Islet of Langerhans (tissue), 1 donor: Measurements from ENCODE around the gene PSMG2.
"Not testable (repeated sequence)": the region's sequence is repeated elsewhere in the genome, so short reads cannot be mapped to it uniquely, and the experiment has no call there.

Source experiments
- FAIRE-seq: peaks from one replicate; lab custom pipeline; 2011; peaks lifted over from hg19 to GRCh38; lab: Jason Lieb, UNC

PSMG2 gene

GRCh38 chr18:12722731-12723130, 19.9 kb downstream of the PSMG2 start:
- no peak for FAIRE-seq

- FAIRE-seq: no peak
Measured at GRCh38 chr18:12726331-12726730, 23.5 kb downstream of the PSMG2 start.

GRCh38 chr18:12726774-12727550, 24.1 kb downstream of the PSMG2 start:
- FAIRE-seq: peak; percentile 51

- no peak for FAIRE-seq
Measured at GRCh38 chr18:12737243-12737902, 34.5 kb downstream of the PSMG2 start.

- FAIRE-seq: no peak
Measured at GRCh38 chr18:12741351-12741750, 38.5 kb downstream of the PSMG2 start.

GRCh38 chr18:12742453-12742852, 39.6 kb downstream of the PSMG2 start:
- no peak for FAIRE-seq

- peak; percentile 56 for FAIRE-seq
Measured at GRCh38 chr18:12744103-12744502, 41.3 kb downstream of the PSMG2 start.

GRCh38 chr18:12745095-12745795, 42.4 kb downstream of the PSMG2 start:
- no peak for FAIRE-seq

GRCh38 chr18:12747530-12748315, 44.9 kb downstream of the PSMG2 start:
- no peak for FAIRE-seq

GRCh38 chr18:12748671-12749070, 45.8 kb downstream of the PSMG2 start:
- FAIRE-seq: no peak

- no peak for FAIRE-seq
Measured at GRCh38 chr18:12749121-12749520, 46.3 kb downstream of the PSMG2 start.

- no peak for FAIRE-seq
Measured at GRCh38 chr18:12750076-12750714, 47.4 kb downstream of the PSMG2 start.

GRCh38 chr18:12750715-12751502, 48.1 kb downstream of the PSMG2 start:
- no peak for FAIRE-seq

GRCh38 chr18:12751503-12751884, 48.7 kb downstream of the PSMG2 start:
- FAIRE-seq: no peak

GRCh38 chr18:12751891-12752290, 49.0 kb downstream of the PSMG2 start:
- FAIRE-seq: no peak

- FAIRE-seq: no peak
Measured at GRCh38 chr18:12754511-12754910, 51.7 kb downstream of the PSMG2 start.

GRCh38 chr18:12755606-12756005, 52.8 kb downstream of the PSMG2 start:
- not testable (repeated sequence) for FAIRE-seq

- FAIRE-seq: not testable (repeated sequence)
Measured at GRCh38 chr18:12756619-12757239, 53.9 kb downstream of the PSMG2 start.

- FAIRE-seq: not testable (repeated sequence)
Measured at GRCh38 chr18:12758566-12758965, 55.7 kb downstream of the PSMG2 start.

- no peak for FAIRE-seq
Measured at GRCh38 chr18:12765126-12765525, 62.3 kb downstream of the PSMG2 start.

- FAIRE-seq: no peak
Measured at GRCh38 chr18:12765586-12765985, 62.7 kb downstream of the PSMG2 start.
